CD4-positive, alpha-beta T cell treated with Interleukin-15 for 4 hours (primary cell): ENCODE results near the gene TGM3.

Source experiments
- DNase-seq: peaks from one replicate; pipeline ENCODE4 v3.0.0-alpha.2; 2020; ENCODE audit warnings: low spot score

Gene TGM3

DNA sequence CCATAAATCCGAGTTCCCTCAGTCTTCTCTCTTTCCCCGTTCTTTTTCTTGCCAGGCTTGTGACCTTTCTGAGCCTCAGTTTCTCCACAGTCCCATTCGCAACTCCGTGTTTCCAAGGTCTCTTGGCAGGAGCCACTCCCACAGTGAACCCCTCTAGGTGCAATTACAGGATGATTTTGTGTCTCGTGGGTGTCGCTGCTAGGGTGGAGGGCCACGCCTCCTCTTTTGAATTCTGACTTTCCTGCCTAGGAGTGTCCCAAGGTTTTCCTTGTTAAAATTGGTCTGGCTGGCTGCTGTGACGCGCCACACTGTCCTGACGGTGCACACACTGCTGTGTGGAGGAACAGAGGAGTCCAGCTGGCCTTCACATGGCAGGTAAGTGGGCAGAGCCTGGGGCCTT lies 84.8 kb downstream of the TGM3 start, which contains the start of gene TGM6:
Gene TGM6 (plus strand): TSS at position 301 of the 400 bp plus-strand sequence. CDS start 68 bp downstream, at position 369.
- no peak for DNase-seq

DNA sequence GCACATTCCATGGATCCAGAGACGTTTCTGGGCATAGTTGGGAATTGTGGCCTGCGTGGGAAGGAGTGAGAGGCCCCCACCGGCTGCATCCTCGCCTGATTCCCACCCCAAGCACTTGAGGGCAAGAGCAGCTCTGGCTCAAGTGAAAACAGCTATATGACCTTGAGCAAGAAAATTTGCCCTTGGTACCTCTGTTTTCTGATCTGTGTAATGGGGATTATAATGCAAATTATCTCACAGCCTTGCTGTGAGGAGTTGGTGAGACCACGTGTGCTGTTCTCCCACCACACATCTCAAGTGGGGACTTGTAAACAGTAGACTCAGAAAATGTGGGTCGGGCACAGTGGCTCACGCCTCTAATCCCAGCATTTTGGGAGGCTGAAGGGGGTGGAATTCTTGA lies 85.5 kb downstream of the TGM3 start:
- no peak for DNase-seq

DNA sequence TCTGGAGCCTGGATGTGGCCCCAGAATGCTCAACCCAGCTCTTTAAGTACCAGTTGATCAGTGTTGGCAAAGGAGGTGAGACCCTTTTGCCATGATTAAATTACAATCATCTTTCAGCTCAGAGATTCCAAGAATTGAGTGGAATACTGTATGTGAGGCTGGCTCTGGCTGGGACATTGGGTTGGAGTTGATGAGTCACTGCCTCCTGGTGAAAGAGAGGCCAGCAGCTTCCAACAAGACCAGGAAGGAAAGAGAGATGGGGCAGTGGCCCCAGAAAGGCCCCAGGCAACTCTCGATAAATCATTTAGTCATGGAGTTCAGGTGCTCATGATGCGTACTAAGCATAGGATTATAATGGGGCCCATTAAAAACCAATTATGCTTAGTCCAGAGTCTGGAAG lies 87.0 kb downstream of the TGM3 start:
- no peak for DNase-seq

DNA sequence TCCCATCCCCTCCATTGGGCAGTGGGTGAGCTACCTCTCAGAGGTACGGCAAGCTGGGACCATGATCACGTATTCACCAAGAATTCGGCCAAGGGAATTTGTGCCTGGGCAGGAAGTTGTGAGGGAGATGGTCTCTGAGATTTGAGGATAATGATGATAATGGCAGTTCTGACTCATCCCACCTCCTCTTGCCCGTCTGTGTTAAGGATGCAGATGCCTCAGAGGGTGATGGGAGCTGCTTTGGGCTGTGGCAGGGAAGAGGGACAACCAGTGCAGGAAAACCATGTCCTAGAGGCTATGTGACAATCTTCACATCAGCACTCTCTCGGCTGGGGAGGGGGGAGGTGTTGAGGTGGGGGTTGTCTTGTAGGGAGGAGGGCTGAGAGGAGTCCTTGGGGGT lies 89.2 kb downstream of the TGM3 start:
- DNase-seq: no peak

DNA sequence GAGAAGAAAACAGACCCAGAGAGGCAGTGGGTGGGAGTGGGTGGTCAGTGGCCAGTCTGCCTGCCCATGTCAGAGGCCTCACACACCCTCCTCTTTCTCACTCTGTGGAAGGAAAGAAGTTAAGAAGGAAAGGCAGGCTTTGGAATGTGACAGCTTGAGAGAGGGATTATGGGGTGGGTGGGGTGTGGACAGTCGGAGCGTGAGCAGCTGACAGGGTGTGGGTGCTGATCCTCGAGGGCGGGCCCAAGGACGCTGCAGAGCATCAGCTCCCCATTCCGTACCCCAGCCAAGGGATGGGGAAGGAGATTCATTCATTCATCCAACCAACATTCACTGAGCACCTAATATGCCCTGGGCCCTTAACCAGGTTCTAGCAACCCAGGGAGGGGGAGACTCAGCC lies 89.7 kb downstream of the TGM3 start:
- DNase-seq: no peak

DNA sequence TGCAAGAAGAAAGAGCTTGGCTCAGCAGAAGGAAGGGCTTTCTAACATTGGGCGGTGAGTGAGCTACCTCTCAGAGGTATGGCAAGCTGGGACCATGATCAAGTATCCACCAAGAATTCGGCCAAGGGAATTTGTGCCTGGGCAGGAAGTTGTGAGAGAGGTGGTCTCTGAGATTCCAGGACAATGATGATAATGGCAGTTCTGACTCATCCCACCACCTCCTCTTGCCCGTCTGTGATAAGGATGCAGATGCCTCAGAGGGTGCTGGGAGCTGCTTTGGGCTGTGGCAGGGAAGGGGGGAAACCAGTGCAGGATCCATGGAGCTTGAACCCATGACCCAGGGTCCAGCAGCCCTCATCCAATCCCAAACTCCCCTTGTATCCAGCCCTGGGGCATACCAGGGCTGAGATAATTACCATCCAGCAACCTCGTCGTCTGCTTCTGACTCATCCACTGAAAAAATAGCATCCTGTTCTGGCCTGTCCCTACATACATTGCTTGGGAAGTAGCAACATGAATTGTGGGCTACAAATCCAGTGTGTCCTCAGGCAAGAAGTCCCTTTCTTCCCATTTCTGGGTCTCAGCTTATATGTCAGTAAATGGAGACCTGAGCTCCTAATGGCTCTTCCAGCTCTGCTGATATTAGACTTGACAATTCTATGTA lies 90.8 kb downstream of the TGM3 start:
- DNase-seq: no peak

DNA sequence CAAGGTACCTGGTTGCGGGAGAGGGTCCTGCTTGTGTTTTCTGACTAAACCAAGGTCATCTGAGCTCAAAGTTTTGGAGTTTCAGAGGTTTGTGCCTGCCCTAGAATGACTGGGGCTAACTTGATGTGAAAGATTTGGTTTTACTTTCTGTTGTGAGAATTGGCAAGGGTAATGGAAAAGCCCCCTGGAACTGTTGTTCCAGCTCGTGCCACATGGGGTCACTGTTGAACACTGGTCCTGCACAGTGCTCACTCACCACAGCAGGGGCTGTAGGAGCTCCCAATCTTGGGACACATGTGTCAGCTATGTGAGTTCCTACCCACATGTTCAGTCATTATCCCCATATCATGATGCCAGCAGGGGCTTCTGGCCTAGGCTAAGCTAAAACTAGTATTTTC lies 91.4 kb downstream of the TGM3 start:
- DNase-seq: peak; percentile 23

DNA sequence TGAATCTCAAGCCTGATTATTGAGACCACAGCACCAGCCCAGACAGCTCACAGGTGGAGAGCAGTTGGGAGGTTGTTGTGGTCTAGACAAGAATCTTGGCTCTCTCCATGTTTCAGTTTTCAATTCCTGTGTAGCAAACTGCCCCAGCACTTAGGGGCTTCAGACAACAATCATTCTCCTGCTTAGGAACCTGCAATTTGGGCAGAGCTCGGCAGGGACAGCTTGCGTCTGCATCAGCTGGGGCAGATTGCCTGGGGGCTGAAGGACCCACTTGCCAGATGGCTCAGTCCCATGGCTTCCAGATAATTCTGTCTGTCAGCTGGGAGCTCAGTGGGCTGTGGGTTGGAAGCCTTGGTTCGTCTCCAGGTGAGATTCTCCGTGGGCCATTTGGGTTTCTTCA lies 91.8 kb downstream of the TGM3 start:
- DNase-seq: no peak
